Vagina (tissue), 2 donors: Measurements from ENCODE around the gene SULT4A1. TPM values are rescaled to one million over a fixed set of nuclear protein-coding genes. Genes with fewer than 3 reads are reported as not detected.

Experiments
- DNase-seq, 2 donors: peaks; one replicate each; pipeline ENCODE4 v3.0.0-alpha.2; 2017; ENCODE audit errors: extremely low spot score in 2 of 2
- H3K27ac ChIP-seq: fragments of 200-600 bp; sonication (generic); one replicate; pipeline ENCODE4 v1.5.1; 2019
- H3K27me3 ChIP-seq: fragments of 200-600 bp; sonication (generic); one replicate; pipeline ENCODE4 v1.5.1; 2019
- H3K36me3 ChIP-seq, 2 donors: fragments of 200-600 bp; sonication (generic); one replicate each; pipeline ENCODE4 v1.5.1; 2017 to 2019
- H3K4me1 ChIP-seq: fragments of 200-600 bp; sonication (generic); one replicate; pipeline ENCODE4 v1.5.1; 2019
- H3K4me3 ChIP-seq, 2 donors: fragments of 200-600 bp; sonication (generic); 1 replicate in 1 of 2; 2 replicates in 1 of 2; pipeline ENCODE4 v1.5.1; 2016 to 2019
- H3K9me3 ChIP-seq: fragments of 200-600 bp; sonication (generic); one replicate; pipeline ENCODE4 v1.5.1; 2019
- CTCF ChIP-seq, 3 experiments: fragments of 450-650 bp in 2 of 3; fragments of 200-600 bp in 1 of 3; sonication (generic) in 1 of 3; IDR thresholded peaks; one replicate each; pipeline ENCODE4 v1.5.1; 2017 to 2019; ENCODE audit warnings: antibody characterized with exemption in 3 of 3, mild to moderate bottlenecking in 2 of 3, moderate library complexity in 2 of 3
- POLR2A ChIP-seq, 2 donors: fragments of 450-650 bp; IDR thresholded peaks; one replicate each; pipeline ENCODE4 v1.6.1; 2017; ENCODE audit warnings: antibody characterized with exemption in 2 of 2, mild to moderate bottlenecking in 2 of 2, moderate library complexity in 2 of 2
- POLR2AphosphoS5 ChIP-seq, 2 donors: sonication (generic); formaldehyde crosslinking; IDR thresholded peaks; one replicate each; pipeline ENCODE4 v1.9.0; 2017; ENCODE audit warnings: antibody characterized with exemption in 2 of 2, mild to moderate bottlenecking in 2 of 2, low read depth in 1 of 2; ENCODE audit not compliant: insufficient read depth in 1 of 2
- intact Hi-C: fragments of 100-400 bp; cut with DNase I; formaldehyde crosslinking; loops from one replicate; pipeline ENCODE4 v1.15.1; 2023
- total RNA-seq: library from RNA; depleted of rRNA; stranded (reverse); fragments of >200 nt; gene quantifications from one replicate; pipeline ENCODE4 v1.2.3, GENCODE V29; 2016

SULT4A1 gene
- total RNA-seq, 1 donor from 2014 or later = 3.2 TPM

- H3K9me3 ChIP-seq = no peaks in the 10 kb centered on the region
- no peaks in the 10 kb centered on the region for H3K4me1 ChIP-seq
- H3K27me3 ChIP-seq = no peaks in the 10 kb centered on the region
- intact Hi-C loops = no loop called here
- TF ChIP-seq CTCF (IDR thresholded peaks at IDR 0.05) (no peak), POLR2A (IDR thresholded peaks at IDR 0.05) (no peak)
- no peak overlapping the region for H3K27ac ChIP-seq
- no peaks in the 10 kb centered on the region for H3K36me3 ChIP-seq
- no peak overlapping the region for H3K4me3 ChIP-seq
- peak in 1 of 2 donors; percentile 54 for DNase-seq
Observed at GRCh38 chr22:43798492-43798891, 63.8 kb downstream of the SULT4A1 start.

- no peak overlapping the region for H3K4me3 ChIP-seq
- no peaks in the 10 kb centered on the region for H3K36me3 ChIP-seq
- TF ChIP-seq POLR2AphosphoS5 (IDR thresholded peaks at IDR 0.05; ENCODE audit: insufficient read depth in 1 of 2, low read depth in 1 of 2) = no peak
- no peak for TF ChIP-seq POLR2A (IDR thresholded peaks at IDR 0.05)
- no peak for TF ChIP-seq CTCF (IDR thresholded peaks at IDR 0.05)
- no peaks in the 10 kb centered on the region for H3K4me1 ChIP-seq
- peak in 1 of 2 donors; percentile 16 for DNase-seq
- H3K27me3 ChIP-seq = no peaks in the 10 kb centered on the region
- no peak overlapping the region for H3K27ac ChIP-seq
- intact Hi-C loops = no loop called here
- no peaks in the 10 kb centered on the region for H3K9me3 ChIP-seq
Observed at GRCh38 chr22:43796567-43796966, 65.7 kb downstream of the SULT4A1 start.

- no peak overlapping the region for H3K27ac ChIP-seq
- peaks cover under 1% of the 10 kb centered on the region for H3K4me1 ChIP-seq
- no peaks in the 10 kb centered on the region for H3K36me3 ChIP-seq
- H3K4me3 ChIP-seq = no peak overlapping the region
- intact Hi-C loops = no loop called here
- no peak for DNase-seq
- TF ChIP-seq CTCF (IDR thresholded peaks at IDR 0.05) (no peak), POLR2A (IDR thresholded peaks at IDR 0.05) (no peak), POLR2AphosphoS5 (IDR thresholded peaks at IDR 0.05; ENCODE audit: insufficient read depth in 1 of 2, low read depth in 1 of 2) (no peak)
- H3K9me3 ChIP-seq = no peaks in the 10 kb centered on the region
- no peaks in the 10 kb centered on the region for H3K27me3 ChIP-seq
Observed at GRCh38 chr22:43795320-43795719, 67.0 kb downstream of the SULT4A1 start.

GRCh38 chr22:43792905-43793304 lies 69.4 kb downstream of the SULT4A1 start:
- Histone ChIP-seq H3K4me3 (no peak overlapping the region), H3K27me3 (no peaks in the 10 kb centered on the region), H3K36me3 (no peaks in the 10 kb centered on the region), H3K27ac (no peak overlapping the region), H3K9me3 (peaks cover 1% of the 10 kb centered on the region), H3K4me1 (peaks cover 13% of the 10 kb centered on the region)
- no peak for TF ChIP-seq POLR2AphosphoS5 (IDR thresholded peaks at IDR 0.05; ENCODE audit: insufficient read depth in 1 of 2, low read depth in 1 of 2)
- no peak for TF ChIP-seq POLR2A (IDR thresholded peaks at IDR 0.05)
- TF ChIP-seq CTCF (IDR thresholded peaks at IDR 0.05) = no peak
- no peak for DNase-seq
- intact Hi-C loops = no loop called here

GRCh38 chr22:43789452-43789851 lies 72.9 kb downstream of the SULT4A1 start:
- TF ChIP-seq POLR2A (IDR thresholded peaks at IDR 0.05) (no peak), POLR2AphosphoS5 (IDR thresholded peaks at IDR 0.05; ENCODE audit: insufficient read depth in 1 of 2, low read depth in 1 of 2) (no peak), CTCF (IDR thresholded peaks at IDR 0.05) (no peak)
- Histone ChIP-seq H3K4me3 (no peak overlapping the region), H3K9me3 (peaks cover 3% of the 10 kb centered on the region), H3K4me1 (peaks cover 13% of the 10 kb centered on the region), H3K27ac (no peak overlapping the region), H3K27me3 (no peaks in the 10 kb centered on the region), H3K36me3 (no peaks in the 10 kb centered on the region)
- DNase-seq = peak in 1 of 2 donors; percentile 81
- intact Hi-C loops = no loop called here
